GM19238 (cell line): ENCODE data around the gene PLA2G4D.

ENCODE experiments used
- DNase-seq: peaks from one replicate; pipeline ENCODE4 v3.0.0; 2011; ENCODE audit warnings: low spot score; ENCODE audit not compliant: insufficient read length

The PLA2G4D gene

DNA sequence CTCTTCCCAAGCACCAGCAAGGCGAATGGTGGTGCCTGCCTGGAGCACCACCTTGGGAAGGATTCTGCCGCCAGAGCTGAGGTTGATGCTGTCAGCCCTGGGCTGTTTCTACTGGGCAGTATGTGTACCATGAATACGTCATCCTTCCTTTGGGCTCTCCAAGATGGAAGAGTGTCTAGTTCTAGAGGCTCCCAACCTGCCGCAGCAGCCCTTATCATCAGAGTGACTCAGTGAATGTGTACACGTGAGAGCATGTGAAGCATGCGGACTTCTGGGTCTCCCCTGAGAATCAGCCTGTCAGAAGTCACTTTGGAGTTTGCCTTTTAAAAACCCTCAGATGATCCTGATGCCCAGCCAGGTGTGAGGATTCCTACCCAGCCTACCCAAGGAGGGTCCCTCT is 20.9 kb downstream of the PLA2G4D start:
- DNase-seq: no peak

DNA sequence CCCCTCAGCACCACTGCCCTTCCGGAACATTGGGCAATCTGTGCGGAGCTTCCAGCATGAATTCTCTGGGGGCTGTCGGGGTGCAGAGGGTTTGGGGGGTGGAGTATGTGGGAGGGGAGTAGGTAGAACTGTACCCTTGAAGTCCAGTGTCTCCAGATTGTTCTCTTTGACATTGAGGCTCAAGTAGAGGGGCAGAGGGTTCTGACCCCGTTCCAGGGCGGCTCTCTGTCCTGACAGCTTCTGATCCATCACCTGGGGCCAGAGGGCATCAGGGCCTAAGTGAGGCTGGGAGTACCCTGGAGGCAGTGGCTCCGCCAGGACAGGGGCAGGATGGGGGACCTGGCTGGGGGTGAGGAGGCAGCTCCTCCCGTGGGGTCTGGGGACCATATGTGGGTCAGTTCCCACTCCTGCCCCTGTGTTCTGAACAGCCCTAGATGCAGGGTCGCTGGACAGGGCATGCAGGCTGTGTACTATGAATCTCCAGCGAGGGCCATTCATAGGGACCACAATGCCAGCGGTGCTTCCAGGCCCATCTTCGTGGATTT is 22.1 kb downstream of the PLA2G4D start:
- DNase-seq: no peak

DNA sequence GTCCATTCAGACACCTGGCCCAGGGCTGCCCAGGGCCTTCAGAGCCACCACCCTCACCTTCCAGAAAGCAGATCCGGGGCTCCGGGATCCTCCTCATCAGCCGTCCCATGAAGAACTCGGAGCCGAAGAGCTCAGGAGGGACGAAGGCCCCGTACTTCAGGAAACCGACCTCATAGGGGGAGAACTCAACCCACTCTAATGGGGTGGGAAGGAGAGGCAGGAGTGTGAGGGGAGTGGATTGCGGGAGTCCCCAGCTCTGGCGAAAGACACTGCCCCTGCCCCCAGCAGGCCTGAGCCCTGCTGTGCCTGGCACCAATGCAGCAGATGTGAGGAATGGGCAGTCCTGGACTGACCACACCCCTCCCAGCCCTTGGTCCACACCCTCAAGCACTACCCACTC is 22.6 kb downstream of the PLA2G4D start:
- DNase-seq: no peak

DNA sequence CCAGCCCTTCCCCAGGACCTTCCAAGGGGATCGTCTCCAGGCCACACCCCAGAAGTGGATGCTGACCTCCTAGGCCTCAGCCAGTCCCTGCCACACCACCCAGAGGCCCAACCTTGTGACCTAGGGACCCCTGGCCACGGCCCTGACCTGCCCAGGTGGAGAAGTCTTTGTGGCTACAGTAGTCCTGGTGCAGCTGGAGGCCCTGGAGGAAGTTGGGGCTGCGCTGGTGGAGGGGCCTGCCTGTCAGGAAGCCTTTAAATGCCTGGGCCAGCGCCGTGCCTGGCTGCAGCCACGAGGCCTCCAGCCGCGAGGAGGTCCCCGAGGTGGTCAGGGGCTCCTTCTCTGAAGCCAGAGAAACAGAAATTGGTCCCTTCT is 23.4 kb downstream of the PLA2G4D start:
- DNase-seq: no peak

DNA sequence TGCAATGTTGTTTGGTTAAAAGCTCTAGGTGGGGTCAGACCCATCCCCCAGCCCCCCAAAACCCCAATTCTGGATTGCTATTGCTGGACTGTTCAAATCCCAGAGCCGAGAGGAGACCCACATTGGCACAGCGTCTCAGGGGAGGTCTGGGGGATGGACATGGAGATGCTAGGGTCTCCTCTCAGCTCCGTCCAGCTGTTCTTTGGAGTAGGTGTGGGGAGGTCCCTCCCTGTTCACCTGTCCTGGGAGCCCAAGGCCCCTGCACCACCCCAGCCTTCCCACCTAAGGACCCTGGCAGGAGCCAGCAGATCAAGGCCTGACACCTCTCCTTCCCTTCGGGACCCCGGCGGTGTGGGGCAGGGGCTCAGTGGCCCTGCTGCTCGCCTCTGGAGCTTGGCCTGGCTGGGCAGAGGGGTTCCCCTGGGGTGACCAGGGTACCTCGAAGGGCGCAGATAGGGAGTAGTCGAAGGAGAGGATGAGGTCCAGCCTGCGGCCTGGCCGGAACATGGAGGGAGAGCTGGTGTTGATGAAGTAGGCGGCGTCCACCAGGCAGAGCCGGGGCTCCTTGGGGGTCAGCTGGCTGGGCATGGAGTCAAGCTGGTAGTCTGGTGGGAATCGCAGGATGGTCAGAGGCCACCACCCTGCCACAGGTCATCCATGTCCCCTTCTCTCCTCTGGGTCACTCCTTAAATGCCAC is 23.9 kb downstream of the PLA2G4D start:
- no peak for DNase-seq

DNA sequence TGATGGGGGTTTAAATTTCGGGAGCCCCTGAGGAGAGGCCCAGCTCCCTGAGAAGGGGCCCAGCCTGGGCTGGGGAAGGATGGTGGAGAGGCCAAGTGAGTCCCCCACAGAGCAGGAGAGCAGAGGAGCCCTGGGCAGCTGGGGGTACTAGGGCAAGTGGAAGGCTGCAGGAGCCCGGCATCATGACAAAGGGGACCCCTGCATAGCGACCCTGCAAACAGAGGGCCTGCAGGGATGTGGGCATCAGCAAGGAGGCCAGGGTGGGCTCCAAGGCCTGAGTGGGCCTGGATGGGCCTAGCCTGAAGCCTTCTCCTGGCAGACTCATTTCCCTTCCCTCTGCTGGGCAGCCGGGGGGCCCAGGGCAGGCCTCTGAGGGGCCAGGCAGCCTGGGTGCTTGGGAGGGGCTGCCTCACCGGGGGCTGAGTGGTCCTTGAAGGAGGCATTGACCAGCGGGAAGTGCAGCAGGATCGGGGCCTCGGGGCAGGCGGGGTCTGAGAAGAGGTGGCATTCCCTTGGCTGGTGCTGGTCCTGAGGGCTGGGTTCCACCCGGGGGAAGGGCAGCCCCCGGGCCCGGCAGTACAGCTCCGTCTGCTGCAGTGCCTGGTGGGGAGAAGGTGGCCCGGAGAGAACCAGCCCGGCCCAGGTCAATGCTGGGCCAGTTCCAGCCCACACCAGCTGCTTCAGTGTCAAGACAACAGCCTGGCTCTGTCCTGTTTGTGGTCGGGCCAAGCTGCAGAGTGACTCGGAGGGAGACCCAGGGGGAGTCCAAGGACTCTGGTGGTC is 24.7 kb downstream of the PLA2G4D start:
- no peak for DNase-seq

DNA sequence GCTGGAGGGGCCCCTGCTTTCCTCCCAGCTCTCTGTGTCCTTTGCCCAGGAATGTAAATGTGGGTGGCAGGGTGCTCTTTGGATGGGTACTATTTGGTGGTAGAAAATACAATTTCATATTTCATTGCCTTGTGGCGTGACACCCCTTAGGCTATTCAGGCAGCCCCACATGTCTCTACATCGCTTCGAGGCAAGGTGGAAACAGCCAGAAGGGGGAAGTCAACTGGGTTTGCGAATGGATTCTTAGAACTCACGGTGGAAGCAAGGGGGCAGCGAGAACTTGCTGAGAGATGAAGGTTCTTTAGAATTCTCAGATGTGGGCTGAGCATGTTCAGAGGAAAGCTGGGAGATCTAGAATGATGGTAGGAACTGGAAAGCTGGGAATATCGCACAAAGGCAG is 25.3 kb downstream of the PLA2G4D start:
- no peak for DNase-seq

DNA sequence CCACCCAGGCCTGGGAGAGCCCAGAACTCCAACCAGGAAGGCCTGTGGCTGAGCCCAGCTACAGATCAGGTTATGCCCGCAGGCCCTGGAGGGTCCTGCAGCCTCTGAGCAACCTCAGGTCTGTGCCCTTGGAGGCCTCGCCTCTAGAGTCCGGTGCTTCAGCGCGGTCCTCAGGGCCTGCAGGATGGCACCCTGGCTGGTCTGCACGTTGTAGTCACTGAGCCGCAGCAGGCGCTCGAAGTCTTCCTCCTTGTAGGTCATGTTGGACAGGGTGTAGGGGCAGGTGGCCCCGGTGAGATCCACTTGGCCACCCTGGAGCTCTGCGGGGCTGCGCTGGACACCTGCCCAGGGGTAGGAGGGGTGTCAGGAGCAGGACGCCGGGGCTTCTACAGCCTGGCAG is 25.8 kb downstream of the PLA2G4D start:
- DNase-seq: no peak

DNA sequence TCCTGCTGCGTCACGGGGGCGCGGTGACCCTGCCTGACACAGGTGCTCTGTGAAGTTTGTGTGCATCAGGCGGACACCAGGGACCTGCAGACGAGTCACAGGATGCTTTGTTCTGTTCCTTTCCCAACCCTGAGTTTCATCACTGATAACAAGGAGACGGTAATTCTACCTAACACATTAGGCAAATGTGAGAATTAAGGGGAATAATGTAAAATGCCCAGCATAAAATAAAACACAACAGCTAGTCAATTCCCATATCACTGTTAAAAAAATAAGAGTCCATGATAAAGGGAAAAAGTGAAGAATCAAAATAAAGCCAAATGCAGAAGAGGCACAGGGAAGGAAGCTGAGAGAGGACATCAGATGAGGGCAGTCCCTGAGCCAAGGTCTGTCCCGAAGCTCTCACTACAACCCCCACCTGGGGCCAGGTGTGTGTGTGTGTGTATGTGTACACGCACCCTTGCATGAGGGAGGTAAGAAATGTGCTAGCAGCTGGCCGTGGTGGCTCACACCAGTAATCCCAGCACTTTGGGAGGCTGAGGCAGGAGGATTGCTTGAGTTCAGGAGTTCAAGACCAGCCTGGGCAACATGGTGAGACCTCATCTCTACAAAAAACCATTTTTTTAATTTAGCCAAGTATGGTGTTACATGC is 27.5 kb downstream of the PLA2G4D start:
- DNase-seq: no peak

DNA sequence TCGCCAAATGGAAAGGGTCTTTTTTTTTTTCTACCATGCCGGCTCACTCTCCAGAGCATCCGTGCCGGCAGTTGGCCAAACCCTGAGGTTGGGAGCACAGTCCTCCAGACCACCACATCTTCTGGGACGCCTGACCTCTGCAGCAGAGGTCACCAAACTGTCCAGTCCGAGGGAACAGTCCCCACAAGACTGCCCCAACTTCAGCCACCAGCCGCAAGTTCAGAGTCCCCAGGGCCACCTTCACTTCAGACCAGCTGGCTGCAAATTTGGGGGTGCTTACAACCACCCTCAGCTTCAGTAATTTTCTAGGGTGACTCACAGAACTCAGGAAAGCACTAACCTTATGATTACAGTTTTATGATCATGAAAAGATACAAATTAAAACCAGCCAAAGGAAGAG is 28.9 kb downstream of the PLA2G4D start:
- DNase-seq: no peak

DNA sequence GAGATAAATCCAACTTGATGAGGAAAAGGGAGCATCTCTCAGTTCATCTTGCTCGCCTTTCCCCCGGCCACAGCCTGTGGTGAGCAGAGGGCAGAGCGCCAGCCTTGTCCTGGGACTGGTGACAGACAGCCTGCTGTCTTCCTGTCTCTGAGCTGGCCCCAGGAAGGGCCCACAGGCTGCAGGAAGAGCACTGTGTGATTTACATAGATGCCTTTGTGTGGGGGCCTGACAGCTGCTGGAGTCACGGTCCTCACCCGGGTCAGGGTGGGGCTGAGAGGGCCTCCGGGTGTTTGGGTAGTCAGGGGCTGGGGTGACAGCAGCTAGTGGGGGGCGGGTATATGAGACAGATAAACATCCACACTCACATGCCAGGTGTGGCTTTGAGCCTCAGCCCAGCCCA is 29.3 kb downstream of the PLA2G4D start:
- peak; percentile 32 for DNase-seq

DNA sequence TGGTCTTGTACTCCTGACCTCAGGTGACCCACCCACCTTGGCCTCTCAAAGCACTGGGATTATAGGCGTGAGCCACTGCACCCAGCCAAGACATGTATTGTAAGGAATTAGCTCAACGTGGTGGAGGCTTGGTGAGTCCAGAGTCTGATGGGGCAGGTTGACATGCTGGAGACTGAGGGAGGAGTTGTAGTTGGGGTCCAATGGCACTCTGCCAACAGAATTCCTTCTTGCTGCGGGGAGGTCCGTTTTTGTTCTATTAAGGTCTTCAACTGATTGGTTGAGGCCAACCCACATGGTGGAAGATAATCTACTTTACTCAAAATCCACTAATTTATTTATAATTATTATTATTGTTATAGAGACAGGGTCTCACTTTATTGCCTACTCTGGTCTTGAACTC is 30.1 kb downstream of the PLA2G4D start:
- no peak for DNase-seq

DNA sequence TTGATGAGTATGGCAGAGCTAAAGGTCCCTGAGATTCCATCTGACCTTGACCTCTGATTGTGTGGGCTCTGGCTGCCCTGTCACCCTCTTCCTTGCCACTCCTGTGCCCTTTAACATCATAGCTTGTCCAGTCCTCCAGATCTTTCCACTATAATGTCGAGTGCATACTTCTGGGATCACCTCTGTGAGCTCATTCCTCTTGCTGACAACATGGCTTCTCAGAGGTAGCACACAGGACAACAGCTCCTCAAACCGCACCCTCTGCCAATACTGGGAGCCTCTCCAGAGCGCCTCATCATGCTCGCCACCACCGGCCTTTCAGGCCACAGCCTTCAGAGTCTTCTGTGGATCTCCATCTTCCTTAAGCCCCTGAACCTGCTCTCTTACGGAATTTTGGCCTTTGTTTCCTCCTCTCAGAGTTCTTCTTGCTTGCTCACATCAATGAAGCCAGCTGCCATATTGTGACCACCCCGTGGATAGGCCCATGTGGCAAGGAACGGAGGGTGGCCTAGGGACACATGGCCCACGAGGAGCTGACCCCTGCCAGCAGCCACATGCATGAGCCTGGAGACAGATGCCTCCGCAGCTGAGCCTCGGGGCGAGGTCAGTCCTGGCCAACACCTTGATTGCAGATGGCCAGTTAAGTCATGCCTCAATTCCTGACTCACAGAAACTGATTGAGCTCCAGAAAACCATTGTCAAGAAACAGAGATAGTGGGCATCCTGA is 31.1 kb downstream of the PLA2G4D start:
- no peak for DNase-seq

DNA sequence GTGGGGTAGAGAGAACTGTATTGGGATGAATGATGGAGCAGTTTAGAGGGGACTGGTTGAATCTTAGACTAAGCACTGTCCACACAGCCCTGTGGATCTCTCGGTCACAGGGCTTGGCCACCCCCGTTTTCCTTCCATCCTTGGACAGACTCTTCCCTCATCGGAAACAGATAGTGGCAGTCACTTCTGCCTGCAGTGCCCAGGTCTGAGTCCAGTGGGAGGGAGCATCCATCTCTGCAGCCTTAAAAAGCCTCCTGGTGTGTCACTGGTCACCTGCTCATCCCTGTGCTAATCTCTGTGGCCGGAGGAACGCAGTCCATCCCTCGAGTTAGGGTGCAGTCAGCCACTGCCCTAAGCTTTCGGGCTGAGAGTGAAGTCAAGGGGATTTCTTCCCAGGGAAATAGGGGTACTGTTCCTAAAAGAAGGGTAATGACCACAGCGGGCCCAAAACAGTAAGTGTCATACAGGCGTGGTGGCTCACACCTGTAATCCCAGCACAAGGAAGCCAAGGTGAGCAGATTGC is 32.0 kb downstream of the PLA2G4D start:
- no peak for DNase-seq

DNA sequence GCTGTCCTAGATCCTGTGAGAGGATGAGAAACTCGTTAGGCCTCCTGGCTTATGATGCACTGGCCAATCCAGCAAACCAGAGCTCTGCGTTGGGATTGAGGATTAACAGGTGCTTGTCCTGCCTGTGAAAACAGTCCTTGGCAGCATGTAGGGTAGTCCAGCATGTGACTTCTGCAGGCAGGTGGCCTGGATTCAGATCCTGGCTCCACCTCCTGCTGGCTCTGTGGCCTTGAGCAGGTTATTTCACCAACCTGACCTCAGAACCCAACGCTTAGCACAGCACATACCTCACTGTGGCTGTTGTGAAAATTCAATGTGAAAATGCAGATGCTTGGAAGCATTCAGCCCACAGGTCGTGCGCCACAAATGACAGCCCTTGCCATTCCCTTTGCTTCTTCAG is 33.6 kb downstream of the PLA2G4D start:
- no peak for DNase-seq

DNA sequence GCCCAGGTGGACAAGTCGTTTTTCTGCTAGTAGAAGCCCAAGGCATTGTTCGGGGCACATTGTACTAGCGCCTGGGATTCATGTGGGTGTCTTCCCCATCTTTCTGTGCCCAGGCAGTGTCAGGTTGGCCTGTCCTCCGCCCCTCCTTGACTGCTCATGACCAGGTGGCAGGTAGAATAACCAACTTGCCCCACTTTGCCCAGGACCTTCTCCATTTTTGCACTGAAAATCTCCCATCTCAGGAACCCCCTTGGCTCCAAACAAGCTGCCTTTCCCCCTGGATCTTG is 33.9 kb downstream of the PLA2G4D start:
- no peak for DNase-seq

DNA sequence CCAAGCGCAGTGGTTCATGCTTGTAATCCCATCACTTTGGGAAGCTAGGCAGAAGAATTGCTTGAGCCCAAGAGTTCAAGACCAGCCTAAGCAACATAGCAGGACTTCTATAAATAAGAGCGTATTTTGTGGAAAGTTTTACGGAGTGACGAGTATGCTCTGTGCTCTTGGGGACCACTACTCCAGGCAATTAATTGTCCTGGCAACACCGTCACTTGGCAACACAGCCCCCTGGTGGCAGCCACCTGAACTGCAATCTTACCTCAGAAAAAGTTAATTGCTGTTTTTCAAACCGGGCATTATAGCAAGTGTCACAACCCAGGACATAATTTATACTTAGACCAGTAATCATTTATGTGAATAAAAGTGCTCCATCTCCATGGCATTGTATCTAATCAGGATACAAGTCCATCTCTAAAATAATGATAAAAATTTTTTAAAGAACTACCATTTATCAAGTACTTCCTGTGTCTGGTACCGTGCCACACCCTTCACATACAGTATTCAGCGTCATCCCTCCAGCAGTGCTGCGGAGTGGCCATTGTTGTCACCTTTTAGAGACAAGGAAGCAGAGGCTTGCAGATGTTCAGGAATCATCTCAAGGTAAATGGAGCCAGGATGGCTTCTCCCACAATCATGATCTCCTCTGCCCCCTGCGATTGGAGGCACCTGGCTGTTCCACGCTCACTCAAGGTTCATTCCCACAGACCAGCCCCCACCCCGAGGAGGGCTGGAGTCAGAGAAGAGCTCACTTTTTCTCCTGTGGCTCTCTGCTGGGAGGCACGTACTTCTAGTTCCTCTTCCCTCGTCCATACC is 34.5 kb downstream of the PLA2G4D start:
- peak; percentile 49 for DNase-seq

DNA sequence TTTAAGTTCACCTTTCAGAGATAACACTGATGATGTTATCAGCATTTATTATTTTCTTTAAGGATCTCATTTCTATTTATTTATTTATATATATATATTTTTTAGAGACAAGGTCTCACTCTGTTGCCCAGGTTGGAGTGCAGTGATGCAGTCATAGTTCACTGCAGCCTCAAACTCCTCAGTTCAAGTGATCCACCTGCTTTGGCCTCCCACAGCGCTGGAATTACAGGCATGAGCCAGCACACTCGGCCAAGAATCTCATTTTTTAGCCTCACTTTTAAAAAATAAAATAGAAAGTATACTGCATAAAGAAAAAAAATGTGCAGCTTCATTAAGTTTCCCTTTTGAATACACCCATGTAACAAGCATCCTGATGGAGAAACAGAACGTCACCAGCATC is 35.6 kb downstream of the PLA2G4D start:
- no peak for DNase-seq

DNA sequence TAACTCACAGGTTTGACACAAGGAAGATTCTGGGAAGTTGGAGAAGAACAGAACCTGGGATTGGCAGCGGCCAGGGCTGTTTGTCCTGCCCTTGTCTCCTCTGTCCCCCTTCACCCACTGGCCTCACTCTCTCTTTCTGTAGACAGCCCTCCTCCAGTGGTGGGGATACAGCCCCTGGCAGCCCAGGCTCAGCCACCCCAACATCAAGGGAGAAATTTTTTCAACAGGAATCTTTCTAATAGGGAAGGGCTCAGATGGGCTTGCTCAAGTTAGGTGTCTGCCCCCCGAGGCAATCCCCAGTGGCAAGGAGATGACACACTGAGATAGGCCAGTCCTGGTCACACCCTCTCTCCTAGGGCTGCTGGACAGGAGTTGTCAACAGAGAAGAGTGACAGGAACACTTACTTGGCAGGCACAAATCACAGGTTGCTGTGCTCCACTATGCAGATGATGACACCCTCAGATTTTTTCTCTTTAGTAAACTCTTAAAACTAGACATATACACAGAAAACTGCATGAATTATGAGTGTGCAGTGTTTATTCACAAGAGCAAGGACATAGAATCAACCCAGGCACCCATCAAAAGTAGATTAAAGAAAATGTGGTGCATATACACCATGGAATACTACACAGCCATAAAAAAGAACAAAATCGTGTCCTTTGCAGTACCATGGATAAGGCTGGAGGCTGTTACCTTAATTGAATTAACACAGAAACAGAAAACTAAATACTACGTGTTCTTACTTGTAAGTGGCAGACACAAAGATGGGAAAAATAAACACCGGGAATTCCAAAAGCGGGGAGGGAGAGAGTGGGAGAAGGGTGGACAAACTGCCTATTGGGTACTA is 36.3 kb downstream of the PLA2G4D start:
- DNase-seq: no peak
